ENCODE data around the gene INS.

INS gene

GRCh38 chr11:2143477-2143798 is 17.6 kb downstream of the INS start:
- DNase-seq, result no peak

GRCh38 chr11:2142762-2143202 is 18.2 kb downstream of the INS start:
- no peak for DNase-seq

GRCh38 chr11:2142300-2142759 is 18.7 kb downstream of the INS start:
- DNase-seq, result no peak

- no peak for DNase-seq
Measured at GRCh38 chr11:2140411-2141400, 20.3 kb downstream of the INS start.

GRCh38 chr11:2139621-2140337 is 21.2 kb downstream of the INS start:
- DNase-seq, result no peak

- DNase-seq, result no peak
Measured at GRCh38 chr11:2139123-2139521, 21.9 kb downstream of the INS start, which contains the start of gene IGF2. IGF2 (minus strand) TSS chr11:2139389; CDS start chr11:2135523, 3,866 bp downstream.

- DNase-seq, result no peak
Measured at GRCh38 chr11:2138431-2139122, 22.4 kb downstream of the INS start.

- no peak for DNase-seq
Measured at GRCh38 chr11:2138068-2138430, 23.0 kb downstream of the INS start.

GRCh38 chr11:2137202-2138067 is 23.6 kb downstream of the INS start:
- DNase-seq, result no peak

- no peak for DNase-seq
Measured at GRCh38 chr11:2136952-2137201, 24.1 kb downstream of the INS start.

GRCh38 chr11:2136209-2136951 is 24.6 kb downstream of the INS start:
- no peak for DNase-seq

- no peak for DNase-seq
Measured at GRCh38 chr11:2135648-2136201, 25.3 kb downstream of the INS start.

GRCh38 chr11:2135018-2135569 is 25.9 kb downstream of the INS start:
- DNase-seq, result no peak

- DNase-seq, result no peak
Measured at GRCh38 chr11:2134022-2135010, 26.7 kb downstream of the INS start.

- no peak for DNase-seq
Measured at GRCh38 chr11:2133241-2134021, 27.6 kb downstream of the INS start.

GRCh38 chr11:2132874-2133240 is 28.2 kb downstream of the INS start:
- no peak for DNase-seq

- DNase-seq, result no peak
Measured at GRCh38 chr11:2132246-2132645, 28.8 kb downstream of the INS start.

GRCh38 chr11:2131371-2132236 is 29.4 kb downstream of the INS start:
- DNase-seq, result no peak
